IMR-90 (cell line): ENCODE measurements around the gene TSSK2. TPM values are rescaled to one million over a fixed set of nuclear protein-coding genes. Genes with fewer than 3 reads are reported as not detected.

ENCODE experiments used
- ATAC-seq: fragments of 200-7000 bp; cut with Tn5 transposase; 2 replicates; pipeline ENCODE4 v1.9.1; 2020; ENCODE audit warnings: low read depth, mild to moderate bottlenecking, moderate library complexity
- BruUV-seq: library from RNA; stranded (reverse); fragments of 400-500 nt; replicated peaks from 2 replicates; lab custom pipeline; 2021; lab: Mats Ljungman, UMichigan
- CTCF ChIA-PET: fragments of 300-600 bp; formaldehyde crosslinking; extraction: SDS; loops from one replicate; lab custom pipeline; 2021; ENCODE audit warnings: antibody characterized with exemption; lab: Yijun Ruan, JAX
- POLR2A ChIA-PET: fragments of 300-600 bp; sonication (Branson Sonifier 250); formaldehyde crosslinking; loops from one replicate; lab custom pipeline; 2022; ENCODE audit warnings: antibody characterized with exemption; ENCODE audit not compliant: unreplicated experiment; lab: Charles Lee
- DNase-seq: peaks from one replicate; pipeline ENCODE4 v3.0.0; 2013
- H2AFZ ChIP-seq: replicated peaks from 2 replicates; pipeline ENCODE3; 2013; ENCODE audit warnings: low read length, mild to moderate bottlenecking; ENCODE audit not compliant: poor library complexity
- H2AK5ac ChIP-seq: 2 replicates; pipeline ENCODE4 v1.6.1; 2013; ENCODE audit warnings: low read depth, low read length, inconsistent platforms
- H2AK9ac ChIP-seq: replicated peaks from 2 replicates; pipeline ENCODE3; 2013; ENCODE audit warnings: mild to moderate bottlenecking, low read depth, low read length, moderate library complexity; ENCODE audit not compliant: poor library complexity
- H2BK120ac ChIP-seq: 2 replicates; pipeline ENCODE4 v1.6.1; 2013; ENCODE audit warnings: low read depth, low read length, inconsistent platforms
- H2BK15ac ChIP-seq: 3 replicates; pipeline ENCODE4 v1.6.1; 2013; ENCODE audit warnings: low read depth, low read length, inconsistent platforms
- H2BK20ac ChIP-seq: 2 replicates; pipeline ENCODE4 v1.6.1; 2013; ENCODE audit warnings: low read depth, mild to moderate bottlenecking, inconsistent platforms, low read length, moderate library complexity
- H2BK5ac ChIP-seq: 2 replicates; pipeline ENCODE4 v1.6.1; 2013; ENCODE audit warnings: mild to moderate bottlenecking, low read depth, low read length, inconsistent platforms; ENCODE audit not compliant: poor library complexity, severe bottlenecking
- H3K14ac ChIP-seq: replicated peaks from 2 replicates; pipeline ENCODE4 v1.6.1; 2013; ENCODE audit warnings: low read depth, low read length, inconsistent platforms
- H3K18ac ChIP-seq: 2 replicates; pipeline ENCODE4 v1.6.1; 2013; ENCODE audit warnings: low read depth, low read length, control low read depth
- H3K23ac ChIP-seq: 2 replicates; pipeline ENCODE4 v1.6.1; 2013; ENCODE audit warnings: low read depth, low read length, inconsistent platforms
- H3K27ac ChIP-seq: 2 replicates; pipeline ENCODE4 v1.5.1; 2013; ENCODE audit warnings: mild to moderate bottlenecking, control low read depth, low read length; ENCODE audit not compliant: insufficient read depth
- H3K27me3 ChIP-seq: 2 replicates; pipeline ENCODE4 v1.6.1; 2013; ENCODE audit warnings: low read length; ENCODE audit not compliant: control insufficient read depth, insufficient read depth
- H3K36me3 ChIP-seq: 2 replicates; pipeline ENCODE4 v1.6.1; 2013; ENCODE audit warnings: low read length, mixed read lengths; ENCODE audit not compliant: control insufficient read depth, insufficient read depth
- H3K4ac ChIP-seq: 2 replicates; pipeline ENCODE4 v1.6.1; 2013; ENCODE audit warnings: low read depth, low read length, inconsistent platforms
- H3K4me1 ChIP-seq: 2 replicates; pipeline ENCODE4 v1.6.1; 2013; ENCODE audit warnings: low read length, mixed read lengths; ENCODE audit not compliant: control insufficient read depth, insufficient read depth
- H3K4me2 ChIP-seq: 2 replicates; pipeline ENCODE4 v1.6.1; 2013; ENCODE audit warnings: low read depth, mild to moderate bottlenecking, control low read depth, low read length, moderate library complexity
- H3K4me3 ChIP-seq: 2 replicates; pipeline ENCODE4 v1.5.1; 2013; ENCODE audit warnings: low read depth, mild to moderate bottlenecking, control low read depth, low read length, moderate library complexity; ENCODE audit not compliant: insufficient read depth
- H3K56ac ChIP-seq: 2 replicates; pipeline ENCODE4 v1.6.1; 2013; ENCODE audit warnings: low read length, inconsistent platforms; ENCODE audit not compliant: insufficient read depth; ENCODE audit errors: extremely low read depth
- H3K79me1 ChIP-seq, 2 experiments: 2 replicates each; pipeline ENCODE4 v1.6.1; 2013; ENCODE audit warnings: low read length in 2 of 2, inconsistent platforms in 1 of 2, low read depth in 1 of 2
- H3K9ac ChIP-seq: 2 replicates; pipeline ENCODE4 v1.6.1; 2013; ENCODE audit warnings: low read depth, low read length, control low read depth
- H3K9me1 ChIP-seq: 2 replicates; pipeline ENCODE4 v1.6.1; 2013; ENCODE audit warnings: low read length, inconsistent platforms; ENCODE audit not compliant: insufficient read depth
- H3K9me3 ChIP-seq: 2 replicates; pipeline ENCODE4 v1.6.1; 2013; ENCODE audit warnings: low read length; ENCODE audit not compliant: control insufficient read depth, insufficient read depth
- H4K20me1 ChIP-seq: 2 replicates; pipeline ENCODE4 v1.6.1; 2013; ENCODE audit warnings: low read length, inconsistent platforms; ENCODE audit not compliant: insufficient read depth
- H4K5ac ChIP-seq: 2 replicates; pipeline ENCODE4 v1.6.1; 2013; ENCODE audit warnings: mild to moderate bottlenecking, low read depth, low read length, control low read depth
- H4K8ac ChIP-seq, 2 experiments: 2 replicates each; pipeline ENCODE4 v1.6.1; 2013; ENCODE audit warnings: low read depth in 2 of 2, low read length in 2 of 2, control low read depth in 1 of 2, inconsistent platforms in 1 of 2
- H4K91ac ChIP-seq: 2 replicates; pipeline ENCODE4 v1.6.1; 2013; ENCODE audit warnings: low read depth, low read length, inconsistent platforms; ENCODE audit not compliant: insufficient read depth
- FOS ChIP-seq: fragments of 150-350 bp; IDR thresholded peaks from 2 replicates; pipeline ENCODE4 v1.6.1; 2016; ENCODE audit warnings: low read depth, low read length
- MAFK ChIP-seq: IDR thresholded peaks from 2 replicates; pipeline ENCODE4 v1.6.1; 2012; ENCODE audit warnings: low read depth, low read length, improper control_type of control experiment
- MXI1 ChIP-seq: IDR thresholded peaks from 2 replicates; pipeline ENCODE4 v1.6.1; 2012; ENCODE audit warnings: low read depth, mild to moderate bottlenecking, low read length, moderate library complexity, borderline replicate concordance
- WGBS, 2 experiments: methylation state at CpG; one replicate each; pipeline versions ENCODE4 v1.1.5 to v1.1.7; 2013; ENCODE audit warnings: missing lambda C conversion rate in 2 of 2; ENCODE audit not compliant: insufficient read length in 1 of 2; ENCODE audit errors: extremely low coverage in 2 of 2; 5-methylcytosine and 5-hydroxymethylcytosine counted together
- dilution Hi-C: fragments of 300-500 bp; cut with HindIII; formaldehyde crosslinking; loops from one replicate; pipeline ENCODE4 v1.14.3; 2018; ENCODE audit warnings: low sequenced_read_pairs; ENCODE audit not compliant: unreplicated experiment
- in situ Hi-C: fragments of 300-500 bp; cut with MboI; formaldehyde crosslinking; loops from 3 replicates; pipeline ENCODE4 v1.14.3; 2019; ENCODE audit warnings: low sequenced_read_pairs, inconsistent platforms, mixed read lengths
- intact Hi-C: fragments of 100-400 bp; cut with micrococcal nuclease; formaldehyde crosslinking; loops from 2 replicates; pipeline ENCODE4 v1.10.0; 2022
- polyA plus RNA-seq, 3 experiments: library from polyadenylated mRNA; depleted of rRNA; stranded (reverse); fragments of >200 nt; gene quantifications; 2 replicates each; pipeline ENCODE4 v1.2.3, GENCODE V29; 2012; ENCODE audit warnings: low replicate concordance in 1 of 3
- total RNA-seq: library from RNA; depleted of rRNA; stranded (reverse); fragments of >200 nt; gene quantifications from 2 replicates; pipeline ENCODE4 v1.2.3, GENCODE V29; 2012
- TF ChIP-seq, protein P1 (sequence below): fragments of 150-350 bp; IDR thresholded peaks from 2 replicates; pipeline ENCODE4 v1.6.1; 2016; ENCODE audit warnings: low read depth, mild to moderate bottlenecking, low read length, moderate library complexity, borderline replicate concordance

The TSSK2 gene
- total and polyA plus RNA-seq, 2 of the 4 experiments (the other 2 are of a cell fraction): not detected

DNA sequence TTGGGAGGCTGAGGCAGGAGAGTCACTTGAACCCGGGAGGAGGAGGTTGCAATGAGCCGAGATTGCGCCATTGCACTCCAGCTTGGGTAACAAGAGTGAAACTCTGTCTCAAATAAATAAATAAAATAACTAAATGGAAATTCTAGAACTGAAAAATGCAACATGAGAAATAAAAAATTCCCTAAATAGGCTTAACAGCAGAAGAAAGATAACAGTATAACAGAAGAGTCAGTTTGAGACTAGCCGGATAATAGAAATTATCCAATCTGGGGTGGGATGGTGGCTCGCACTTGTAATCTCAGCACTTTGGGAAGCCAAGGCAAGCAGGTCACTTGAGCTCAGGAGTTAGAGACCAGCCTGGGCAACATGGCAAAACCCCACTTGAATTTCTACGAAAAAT, 33.3 kb downstream of the TSSK2 start:
- intact Hi-C loops: no loop called here
- Histone ChIP-seq H3K14ac (no peak overlapping the region), H3K18ac (no peak overlapping the region), H3K9me3 (no peaks in the 10 kb centered on the region), H3K23ac (no peak overlapping the region), H2BK15ac (no peak overlapping the region), H3K4ac (no peak overlapping the region), H3K4me1 (no peaks in the 10 kb centered on the region; the same call in 1 of the 2 replicates), H3K9ac (no peak overlapping the region), H2AK5ac (no peak overlapping the region), H4K20me1 (no peaks in the 10 kb centered on the region), H2BK5ac (no peak overlapping the region), H3K4me3 (no peak overlapping the region), H3K79me1 (no peaks in the 10 kb centered on the region), H3K27ac (no peak overlapping the region), H3K4me2 (no peak overlapping the region), H2AK9ac (no peak overlapping the region), H4K5ac (no peak overlapping the region), H3K56ac (no peak overlapping the region), H3K9me1 (no peaks in the 10 kb centered on the region), H2BK120ac (no peak overlapping the region), H3K36me3 (no peaks in the 10 kb centered on the region), H4K91ac (no peak overlapping the region), H3K27me3 (peaks cover 37% of the 10 kb centered on the region), H2AFZ (no peak overlapping the region), H2BK20ac (no peak overlapping the region), H4K8ac (no peak overlapping the region)
- dilution Hi-C loops: no loop called here
- ChIA-PET POLR2A (no interaction called here), CTCF (no interaction called here)
- no TSS peak for BruUV-seq
- WGBS, 2 experiments: no CpG with 5 or more reads among the region's 6 CpGs
- DNase-seq (no peak), ATAC-seq (no peak)
- in situ Hi-C loops: no loop called here
- TF ChIP-seq MAFK: no peak
- no peak for TF ChIP-seq MXI1
- TF ChIP-seq, protein P1, sequence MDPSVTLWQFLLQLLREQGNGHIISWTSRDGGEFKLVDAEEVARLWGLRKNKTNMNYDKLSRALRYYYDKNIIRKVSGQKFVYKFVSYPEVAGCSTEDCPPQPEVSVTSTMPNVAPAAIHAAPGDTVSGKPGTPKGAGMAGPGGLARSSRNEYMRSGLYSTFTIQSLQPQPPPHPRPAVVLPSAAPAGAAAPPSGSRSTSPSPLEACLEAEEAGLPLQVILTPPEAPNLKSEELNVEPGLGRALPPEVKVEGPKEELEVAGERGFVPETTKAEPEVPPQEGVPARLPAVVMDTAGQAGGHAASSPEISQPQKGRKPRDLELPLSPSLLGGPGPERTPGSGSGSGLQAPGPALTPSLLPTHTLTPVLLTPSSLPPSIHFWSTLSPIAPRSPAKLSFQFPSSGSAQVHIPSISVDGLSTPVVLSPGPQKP: no peak
- TF ChIP-seq FOS: no peak
